ENCODE results near the gene FUOM.

Gene FUOM

GRCh38 chr10:133357285-133358161 is at the start of gene FUOM:
TSS of gene FUOM (minus strand) at chr10:133358019. CDS start at chr10:133358007, 12 bp downstream.
- in situ Hi-C loops (cut with HindIII; ENCODE audit: low sequenced_read_pairs) = no loop called here

GRCh38 chr10:133405844-133406527 is 48.2 kb upstream of the FUOM start:
- in situ Hi-C loops (cut with HindIII; ENCODE audit: low sequenced_read_pairs) = no loop called here

GRCh38 chr10:133405272-133405671 is 47.5 kb upstream of the FUOM start:
- in situ Hi-C loops (cut with HindIII; ENCODE audit: low sequenced_read_pairs) = no loop called here

- in situ Hi-C loops (cut with HindIII; ENCODE audit: low sequenced_read_pairs) = no loop called here
Measured at GRCh38 chr10:133403784-133404183, 46.0 kb upstream of the FUOM start.

- in situ Hi-C loops (cut with HindIII; ENCODE audit: low sequenced_read_pairs) = no loop called here
Measured at GRCh38 chr10:133403359-133403758, 45.5 kb upstream of the FUOM start.

GRCh38 chr10:133401981-133402725 is 44.3 kb upstream of the FUOM start:
- in situ Hi-C loops (cut with HindIII; ENCODE audit: low sequenced_read_pairs) = no loop called here

GRCh38 chr10:133401500-133401899 is 43.7 kb upstream of the FUOM start:
- in situ Hi-C loops (cut with HindIII; ENCODE audit: low sequenced_read_pairs) = no loop called here

- in situ Hi-C loops (cut with HindIII; ENCODE audit: low sequenced_read_pairs) = no loop called here
Measured at GRCh38 chr10:133400624-133401424, 43.0 kb upstream of the FUOM start.

- in situ Hi-C loops (cut with HindIII; ENCODE audit: low sequenced_read_pairs) = no loop called here
Measured at GRCh38 chr10:133399123-133399601, 41.3 kb upstream of the FUOM start.

GRCh38 chr10:133397938-133398337 is 40.1 kb upstream of the FUOM start:
- in situ Hi-C loops (cut with HindIII; ENCODE audit: low sequenced_read_pairs) = no loop called here

GRCh38 chr10:133396035-133396624 is 38.3 kb upstream of the FUOM start:
- in situ Hi-C loops (cut with HindIII; ENCODE audit: low sequenced_read_pairs) = no loop called here

GRCh38 chr10:133394801-133395221 is 37.0 kb upstream of the FUOM start:
- in situ Hi-C loops (cut with HindIII; ENCODE audit: low sequenced_read_pairs) = no loop called here

- in situ Hi-C loops (cut with HindIII; ENCODE audit: low sequenced_read_pairs) = no loop called here
Measured at GRCh38 chr10:133394064-133394663, 36.3 kb upstream of the FUOM start, which contains the start of gene MTG1. TSS of gene MTG1 (plus strand) at chr10:133394157. CDS start at chr10:133394221, 64 bp downstream.

- in situ Hi-C loops (cut with HindIII; ENCODE audit: low sequenced_read_pairs) = no loop called here
Measured at GRCh38 chr10:133393401-133394063, 35.7 kb upstream of the FUOM start.

GRCh38 chr10:133391761-133392518 is 34.1 kb upstream of the FUOM start:
- in situ Hi-C loops (cut with HindIII; ENCODE audit: low sequenced_read_pairs) = no loop called here

GRCh38 chr10:133391249-133391635 is 33.4 kb upstream of the FUOM start:
- in situ Hi-C loops (cut with HindIII; ENCODE audit: low sequenced_read_pairs) = no loop called here

- in situ Hi-C loops (cut with HindIII; ENCODE audit: low sequenced_read_pairs) = no loop called here
Measured at GRCh38 chr10:133390597-133391248, 32.9 kb upstream of the FUOM start.

Measured in DLD1 (cell line).